HepG2 (cell line): Measurements from ENCODE around the gene MAPK7. TPM values are rescaled to one million over a fixed set of nuclear protein-coding genes. Genes with fewer than 3 reads are reported as not detected.

Source experiments
- ATAC-seq: fragments of 200-7000 bp; cut with Tn5 transposase; 3 replicates; pipeline ENCODE4 v1.9.1; 2020; ENCODE audit warnings: mild to moderate bottlenecking, moderate library complexity
- BruUV-seq: library from RNA; stranded (reverse); fragments of 400-500 nt; replicated peaks from 2 replicates; lab custom pipeline; 2021; lab: Mats Ljungman, UMichigan
- CTCF ChIA-PET: fragments of 300-600 bp; formaldehyde crosslinking; extraction: SDS; loops from one replicate; lab custom pipeline; 2021; ENCODE audit warnings: low total read pairs, inconsistent platforms, low intra/inter-chr PET ratio; lab: Yijun Ruan, JAX
- POLR2A ChIA-PET: fragments of 350-600 bp; sonication (Branson Sonifier 250); formaldehyde crosslinking; loops from one replicate; lab custom pipeline; 2020; ENCODE audit warnings: antibody characterized with exemption, inconsistent platforms; lab: Yijun Ruan, JAX
- DNase-seq: peaks from one replicate; pipeline ENCODE4 v3.0.0-alpha.2; 2015; ENCODE audit warnings: low spot score
- FAIRE-seq: peaks from 3 replicates; lab custom pipeline; 2011; peaks lifted over from hg19 to GRCh38; lab: Jason Lieb, UNC
- H2AFZ ChIP-seq: one replicate; pipeline ENCODE4 v1.6.1; 2011; ENCODE audit warnings: low read length, inconsistent platforms
- H3K27ac ChIP-seq: fragments of 300-600 bp; 3 replicates; pipeline ENCODE4 v1.8.0; 2011; ENCODE audit warnings: mixed run types, mild to moderate bottlenecking, mixed read lengths, low read length, inconsistent platforms; ENCODE audit not compliant: insufficient read depth; ENCODE audit errors: extremely low read length
- H3K27me3 ChIP-seq, 2 experiments: fragments of 200-600 bp in 1 of 2; 2 replicates in 1 of 2; 3 replicates in 1 of 2; pipeline versions ENCODE4 v1.6.0 to v1.8.0; 2011; ENCODE audit warnings: low read length in 2 of 2, mild to moderate bottlenecking in 2 of 2, moderate library complexity in 2 of 2, inconsistent platforms in 1 of 2; ENCODE audit not compliant: insufficient read depth in 2 of 2, control insufficient read depth in 1 of 2
- H3K36me3 ChIP-seq, 2 experiments: fragments of 200-600 bp in 1 of 2; replicated peaks in 1 of 2; 2 replicates in 1 of 2; 3 replicates in 1 of 2; pipeline versions ENCODE4 v1.5.1 to v1.8.0; 2011; ENCODE audit warnings: low read length in 2 of 2, inconsistent platforms in 1 of 2; ENCODE audit not compliant: insufficient read depth in 2 of 2, control insufficient read depth in 1 of 2
- H3K4me1 ChIP-seq: 2 replicates; pipeline ENCODE4 v1.5.1; 2012; ENCODE audit warnings: low read length, inconsistent platforms; ENCODE audit not compliant: insufficient read depth
- H3K4me2 ChIP-seq: 2 replicates; pipeline ENCODE4 v1.6.0; 2011; ENCODE audit warnings: low read depth, low read length, inconsistent platforms
- H3K4me3 ChIP-seq, 3 experiments: fragments of 200-600 bp in 1 of 3; sonication (generic), shearing (Covaris generic) in 1 of 3; replicated peaks in 1 of 3; 2 replicates each; pipeline ENCODE4 v1.5.1; 2011 to 2016; ENCODE audit warnings: low read length in 3 of 3, inconsistent platforms in 2 of 3, low read depth in 2 of 3, mild to moderate bottlenecking in 2 of 3, control low read depth in 1 of 3, mixed read lengths in 1 of 3; ENCODE audit not compliant: insufficient read depth in 1 of 3
- H3K79me2 ChIP-seq: one replicate; pipeline ENCODE4 v1.6.1; 2011; ENCODE audit warnings: low read length, inconsistent platforms; ENCODE audit not compliant: insufficient read depth
- H3K9ac ChIP-seq: 2 replicates; pipeline ENCODE4 v1.6.0; 2011; ENCODE audit warnings: mild to moderate bottlenecking, low read depth, low read length, inconsistent platforms; ENCODE audit not compliant: insufficient read depth
- H3K9me3 ChIP-seq: 2 replicates; pipeline ENCODE4 v1.5.1; 2012; ENCODE audit warnings: mild to moderate bottlenecking, low read length
- H4K20me1 ChIP-seq: 2 replicates; pipeline ENCODE4 v1.6.0; 2011; ENCODE audit warnings: inconsistent platforms, mild to moderate bottlenecking, low read length, moderate library complexity; ENCODE audit not compliant: insufficient read depth
- CBX1 ChIP-seq: IDR thresholded peaks from one replicate; pipeline ENCODE4 v1.6.1; 2016; ENCODE audit warnings: antibody characterized with exemption, low read depth
- NBN ChIP-seq: fragments of 450-650 bp; conservative IDR thresholded peaks from 2 replicates; pipeline ENCODE4 v1.6.1; 2017
- ONECUT2 ChIP-seq: sonication (generic); formaldehyde crosslinking; IDR thresholded peaks from 2 replicates; pipeline ENCODE4 v1.4.0; 2020; ENCODE audit warnings: missing genetic modification reagents
- PTBP1 ChIP-seq: fragments of 200-400 bp; formaldehyde crosslinking; IDR thresholded peaks from 2 replicates; pipeline ENCODE4 v1.6.1; 2018; ENCODE audit warnings: low read length, low read depth; ENCODE audit not compliant: poor library complexity, severe bottlenecking
- RORA ChIP-seq: sonication (generic); formaldehyde crosslinking; IDR thresholded peaks from 2 replicates; pipeline ENCODE4 v1.5.0; 2020; ENCODE audit warnings: mild to moderate bottlenecking, missing genetic modification reagents, moderate library complexity
- STAG1 ChIP-seq: sonication (generic); formaldehyde crosslinking; IDR thresholded peaks from 2 replicates; pipeline ENCODE4 v1.4.0; 2020; ENCODE audit warnings: missing genetic modification reagents
- ZNF251 ChIP-seq: sonication (generic); formaldehyde crosslinking; IDR thresholded peaks from 2 replicates; pipeline ENCODE4 v1.9.0; 2021; ENCODE audit warnings: mild to moderate bottlenecking, missing genetic modification reagents
- ZNF407 ChIP-seq: sonication (generic); formaldehyde crosslinking; IDR thresholded peaks from one replicate; pipeline ENCODE4 v1.5.1; 2020; ENCODE audit warnings: mild to moderate bottlenecking, missing genetic modification reagents; ENCODE audit errors: not compliant biosample characterization
- ZNF513 ChIP-seq: sonication (generic); formaldehyde crosslinking; conservative IDR thresholded peaks from 2 replicates; pipeline ENCODE4 v1.5.0; 2020; ENCODE audit warnings: missing genetic modification reagents
- ZNF749 ChIP-seq: sonication (generic); formaldehyde crosslinking; IDR thresholded peaks from 2 replicates; pipeline ENCODE4 v1.8.0; 2022; ENCODE audit warnings: mild to moderate bottlenecking, missing genetic modification reagents, moderate library complexity, borderline replicate concordance
- WGBS: methylation state at CpG from one replicate; pipeline ENCODE4 v1.1.6; 2017; ENCODE audit warnings: low lambda C conversion rate; 5-methylcytosine and 5-hydroxymethylcytosine counted together
- in situ Hi-C: cut with HindIII; loops from 2 replicates; pipeline ENCODE4 v1.10.0; 2017; ENCODE audit warnings: low pct_unique_long_range_greater_than_20kb; ENCODE audit not compliant: extremely low pct_ligation_motif_present
- intact Hi-C: fragments of 100-400 bp; cut with micrococcal nuclease; formaldehyde crosslinking; loops from one replicate; pipeline ENCODE4 v1.10.0; 2022; ENCODE audit not compliant: unreplicated experiment
- polyA plus RNA-seq, 8 experiments: library from polyadenylated mRNA; depleted of rRNA in 3 of 8; stranded (reverse) in 7 of 8; unstranded in 1 of 8; fragments of >200 nt; fragmentation: Illumina TruSeq in 4 of 8; extraction: Trizol in 4 of 8; gene quantifications; 2 replicates each; pipeline versions ENCODE4 v1.2.1 to v1.2.3, GENCODE V29; 2011 to 2016; ENCODE audit warnings: low read depth in 4 of 8, missing spikeins in 1 of 8, mixed read lengths in 1 of 8; ENCODE audit not compliant: insufficient read depth in 1 of 8
- total RNA-seq, 5 experiments: library from RNA; depleted of rRNA; stranded (reverse); fragments of >200 nt; fragmentation: Illumina TruSeq; extraction: Trizol; gene quantifications; 2 replicates each; pipeline ENCODE4 v1.2.3, GENCODE V29; 2016; ENCODE audit warnings: low read depth in 1 of 5

MAPK7 gene
- total and polyA plus RNA-seq, 2 of the 13 experiments (the other 11 are each of a cell fraction or from before 2014, with no cell fraction given) = 2.9 to 5.9 TPM

- no peak overlapping the region for H3K4me3 ChIP-seq
- no TSS peak for BruUV-seq
- H3K36me3 ChIP-seq = no peaks in the 10 kb centered on the region
- H3K9ac ChIP-seq = no peak overlapping the region
- WGBS = 90% methylated on average over 2 of the region's 16 CpGs
- no peak for FAIRE-seq
- peaks cover 12 to 54% of the 10 kb centered on the region in 2 experiments for H3K27me3 ChIP-seq
- H3K4me2 ChIP-seq = no peak overlapping the region
- intact Hi-C loops = no loop called here
- CTCF ChIA-PET = no interaction called here
- TF ChIP-seq ZNF749 (CRISPR knock-in tag) (no peak), PTBP1 (no peak), ONECUT2 (CRISPR knock-in tag) (no peak), ZNF407 (CRISPR knock-in tag) (no peak), NBN (no peak), ZNF513 (CRISPR knock-in tag) (no peak), STAG1 (CRISPR knock-in tag) (no peak), CBX1 (no peak), RORA (no peak), ZNF251 (no peak)
- no peaks in the 10 kb centered on the region for H3K4me1 ChIP-seq
- in situ Hi-C loops = no loop called here
- H4K20me1 ChIP-seq = no peaks in the 10 kb centered on the region
- ATAC-seq = no peak
- H2AFZ ChIP-seq = no peak overlapping the region
- no peak overlapping the region for H3K27ac ChIP-seq
- no peaks in the 10 kb centered on the region for H3K79me2 ChIP-seq
- POLR2A ChIA-PET = no interaction called here
- DNase-seq = no peak
- H3K9me3 ChIP-seq = no peaks in the 10 kb centered on the region
Observed at GRCh38 chr17:19412510-19412909, 34.2 kb downstream of the MAPK7 start.
